Activated T-cell treated with anti-CD3 and anti-CD28 coated beads, Interleukin-2, amount 50 U/mL, for 24 hours (primary cell): ENCODE data around the gene GJA5.

ENCODE experiments used
- DNase-seq: peaks from one replicate; pipeline ENCODE4 v3.0.0-alpha.2; 2020
- H3K27ac Mint-ChIP-seq: 2 replicates; pipeline ENCODE4 v1.8.0; 2020; ENCODE audit warnings: mild to moderate bottlenecking, mixed read lengths
- H3K27me3 Mint-ChIP-seq: 2 replicates; pipeline ENCODE4 v1.8.0; 2020; ENCODE audit warnings: mixed read lengths
- H3K36me3 Mint-ChIP-seq: 2 replicates; pipeline ENCODE4 v1.8.0; 2020; ENCODE audit warnings: low read depth, mixed read lengths
- H3K4me1 Mint-ChIP-seq: 2 replicates; pipeline ENCODE4 v1.8.0; 2020; ENCODE audit warnings: low read depth, mixed read lengths
- H3K4me3 Mint-ChIP-seq: 2 replicates; pipeline ENCODE4 v1.8.0; 2020; ENCODE audit warnings: mild to moderate bottlenecking, moderate library complexity, mixed read lengths
- H3K9me3 Mint-ChIP-seq: 2 replicates; pipeline ENCODE4 v1.8.0; 2020; ENCODE audit warnings: mixed read lengths

GJA5 gene

DNA sequence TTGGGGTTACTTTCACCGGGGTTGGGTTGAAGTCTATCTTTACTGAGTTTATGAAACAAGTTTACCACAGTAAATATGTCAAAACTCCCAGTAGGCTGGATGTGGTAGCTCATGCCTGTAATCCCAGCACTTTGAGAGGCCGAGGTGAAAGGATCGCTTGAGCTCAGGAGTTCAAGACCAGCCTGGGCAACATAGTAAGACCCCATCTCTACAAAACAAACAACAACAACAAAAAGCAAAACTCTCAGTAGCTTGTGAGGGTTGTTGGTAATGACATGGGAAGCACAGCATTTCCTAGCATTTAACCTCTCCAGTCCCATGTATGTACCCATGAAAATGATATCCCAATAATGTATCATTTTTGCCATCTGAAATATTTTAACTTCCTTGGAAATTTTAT, 34.7 kb downstream of the GJA5 start:
- Mint-ChIP-seq H3K27ac (no peak overlapping the region), H3K36me3 (no peaks in the 10 kb centered on the region), H3K4me3 (no peak overlapping the region), H3K27me3 (peaks cover under 1% of the 10 kb centered on the region), H3K9me3 (no peaks in the 10 kb centered on the region), H3K4me1 (peaks cover 4% of the 10 kb centered on the region)
- DNase-seq, result no peak

DNA sequence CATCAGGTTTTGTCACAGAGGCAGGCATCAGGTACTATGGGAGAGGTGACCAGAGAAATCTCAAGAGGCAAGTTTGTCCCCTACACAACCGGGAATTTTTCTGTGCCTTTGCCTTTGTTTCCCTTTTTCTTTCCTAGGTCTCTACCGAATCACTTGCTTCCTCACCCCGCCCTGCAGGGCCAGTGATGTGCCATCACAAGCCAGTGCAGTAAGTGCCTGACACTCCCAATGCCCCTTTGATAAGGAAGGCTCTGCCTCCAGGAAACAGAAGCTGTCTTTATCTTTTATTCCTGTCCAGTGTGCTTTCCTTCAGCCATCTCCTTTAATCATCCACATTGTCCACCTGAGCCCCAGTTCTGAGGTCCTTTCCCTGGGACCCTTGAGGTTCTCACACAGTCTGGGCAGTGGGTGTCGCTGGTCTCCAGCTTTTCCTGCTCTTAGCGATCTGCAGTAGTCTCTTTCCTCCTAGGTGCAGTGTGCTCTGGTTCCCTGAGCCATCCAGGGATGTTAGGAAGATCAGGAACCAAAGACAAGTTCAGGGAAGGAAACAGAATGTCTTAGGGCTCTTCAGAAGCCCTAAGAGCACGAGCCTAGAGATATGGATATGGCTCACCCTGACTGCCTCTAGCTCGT, 36.6 kb downstream of the GJA5 start:
- Mint-ChIP-seq H3K36me3 (no peaks in the 10 kb centered on the region), H3K4me1 (no peaks in the 10 kb centered on the region), H3K27ac (no peak overlapping the region), H3K9me3 (peaks cover 4% of the 10 kb centered on the region), H3K27me3 (no peaks in the 10 kb centered on the region), H3K4me3 (no peak overlapping the region)
- no peak for DNase-seq

DNA sequence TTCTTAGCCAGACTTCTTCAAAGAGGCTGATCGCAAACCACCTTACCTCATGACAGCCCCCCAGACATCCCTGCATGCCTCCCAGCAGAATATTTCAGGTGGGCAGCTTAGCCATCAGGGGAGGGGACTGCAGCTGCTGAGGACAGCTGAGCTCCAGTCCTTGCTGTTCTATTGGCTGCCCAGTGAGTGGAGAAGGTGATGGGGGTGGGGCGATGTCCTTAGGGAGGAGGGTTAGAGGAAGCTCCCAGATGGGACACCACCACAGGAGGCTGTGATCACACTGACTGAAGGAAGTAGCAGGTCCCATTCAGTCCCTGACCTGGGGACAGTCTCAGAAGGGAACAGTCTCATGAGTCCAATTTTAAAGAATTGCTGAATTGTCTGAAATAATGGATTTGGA, 38.3 kb downstream of the GJA5 start:
- DNase-seq, result no peak
- no peak overlapping the region for H3K4me3 Mint-ChIP-seq
- H3K36me3 Mint-ChIP-seq, result no peaks in the 10 kb centered on the region
- H3K27ac Mint-ChIP-seq, result no peak overlapping the region
- H3K4me1 Mint-ChIP-seq, result peaks cover 7% of the 10 kb centered on the region
- peaks cover 5% of the 10 kb centered on the region for H3K9me3 Mint-ChIP-seq
- H3K27me3 Mint-ChIP-seq, result no peaks in the 10 kb centered on the region

GRCh38 chr1:147721716-147722115, 38.7 kb downstream of the GJA5 start:
- H3K27ac Mint-ChIP-seq, result no peak overlapping the region
- peaks cover 5% of the 10 kb centered on the region for H3K9me3 Mint-ChIP-seq
- DNase-seq, result no peak
- H3K4me3 Mint-ChIP-seq, result no peak overlapping the region
- no peaks in the 10 kb centered on the region for H3K27me3 Mint-ChIP-seq
- H3K4me1 Mint-ChIP-seq, result peaks cover 8% of the 10 kb centered on the region
- no peaks in the 10 kb centered on the region for H3K36me3 Mint-ChIP-seq

DNA sequence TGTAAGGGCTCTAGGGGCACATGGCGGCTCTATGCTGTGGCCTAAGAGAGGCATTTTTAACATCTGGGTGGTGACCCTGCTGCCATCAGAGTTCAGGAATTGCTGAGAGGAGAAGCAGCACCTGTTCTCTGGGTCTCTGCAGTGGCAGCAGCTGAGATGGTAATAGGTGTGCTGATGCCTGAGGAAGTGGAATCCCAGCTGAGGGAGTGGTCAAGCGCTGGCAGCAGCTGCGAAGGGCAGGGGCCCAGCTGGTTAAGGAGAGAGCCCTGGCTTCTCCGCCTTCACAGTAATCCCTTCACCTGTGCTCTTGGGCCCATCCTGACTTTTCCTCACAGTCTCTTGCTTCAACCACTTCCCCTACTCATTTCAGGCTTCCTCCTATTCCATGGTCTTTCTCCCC, 39.8 kb downstream of the GJA5 start:
- Mint-ChIP-seq H3K36me3 (no peaks in the 10 kb centered on the region), H3K4me1 (peaks cover 8% of the 10 kb centered on the region), H3K4me3 (no peak overlapping the region), H3K9me3 (peaks cover 5% of the 10 kb centered on the region), H3K27ac (no peak overlapping the region), H3K27me3 (peaks cover 3% of the 10 kb centered on the region)
- DNase-seq, result no peak

DNA sequence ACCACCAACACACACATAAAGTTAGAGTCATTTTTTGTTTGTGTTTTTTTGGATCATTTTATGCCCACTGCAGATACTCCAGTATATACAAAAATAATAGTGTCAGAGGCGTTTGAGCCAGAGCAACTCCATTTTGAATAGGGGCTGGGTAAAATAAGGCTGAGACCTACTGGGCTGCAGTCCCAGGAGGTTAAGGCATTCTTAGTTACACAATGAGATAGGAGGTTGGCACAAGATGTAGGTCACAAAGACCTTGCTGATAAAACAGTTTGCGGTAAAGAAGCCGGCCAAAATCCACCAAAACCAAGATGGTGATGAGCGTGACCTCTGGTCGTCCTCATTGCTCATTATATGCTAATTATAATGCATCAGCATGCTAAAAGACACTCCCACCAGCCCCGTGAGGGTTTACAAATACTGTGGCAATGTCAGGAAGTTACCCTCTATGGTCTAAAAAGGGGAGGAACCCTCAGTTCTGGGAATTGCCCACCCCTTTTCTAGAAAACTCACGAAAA, 40.6 kb downstream of the GJA5 start:
- Mint-ChIP-seq H3K4me1 (peaks cover 8% of the 10 kb centered on the region), H3K36me3 (no peaks in the 10 kb centered on the region), H3K9me3 (peaks cover 5% of the 10 kb centered on the region), H3K27me3 (peaks cover 7% of the 10 kb centered on the region), H3K4me3 (no peak overlapping the region), H3K27ac (no peak overlapping the region)
- no peak for DNase-seq

GRCh38 chr1:147719029-147719698, 41.2 kb downstream of the GJA5 start:
- peaks cover 8% of the 10 kb centered on the region for H3K4me1 Mint-ChIP-seq
- peaks cover 5% of the 10 kb centered on the region for H3K9me3 Mint-ChIP-seq
- no peak overlapping the region for H3K27ac Mint-ChIP-seq
- no peak overlapping the region for H3K4me3 Mint-ChIP-seq
- H3K27me3 Mint-ChIP-seq, result peaks cover 10% of the 10 kb centered on the region
- H3K36me3 Mint-ChIP-seq, result no peaks in the 10 kb centered on the region
- DNase-seq, result no peak

- Mint-ChIP-seq H3K4me1 (peaks cover 8% of the 10 kb centered on the region), H3K27me3 (peaks cover 10% of the 10 kb centered on the region), H3K4me3 (no peak overlapping the region), H3K36me3 (no peaks in the 10 kb centered on the region), H3K27ac (no peak overlapping the region), H3K9me3 (peaks cover 5% of the 10 kb centered on the region)
- no peak for DNase-seq
Measured at GRCh38 chr1:147717706-147718097, 42.7 kb downstream of the GJA5 start.

DNA sequence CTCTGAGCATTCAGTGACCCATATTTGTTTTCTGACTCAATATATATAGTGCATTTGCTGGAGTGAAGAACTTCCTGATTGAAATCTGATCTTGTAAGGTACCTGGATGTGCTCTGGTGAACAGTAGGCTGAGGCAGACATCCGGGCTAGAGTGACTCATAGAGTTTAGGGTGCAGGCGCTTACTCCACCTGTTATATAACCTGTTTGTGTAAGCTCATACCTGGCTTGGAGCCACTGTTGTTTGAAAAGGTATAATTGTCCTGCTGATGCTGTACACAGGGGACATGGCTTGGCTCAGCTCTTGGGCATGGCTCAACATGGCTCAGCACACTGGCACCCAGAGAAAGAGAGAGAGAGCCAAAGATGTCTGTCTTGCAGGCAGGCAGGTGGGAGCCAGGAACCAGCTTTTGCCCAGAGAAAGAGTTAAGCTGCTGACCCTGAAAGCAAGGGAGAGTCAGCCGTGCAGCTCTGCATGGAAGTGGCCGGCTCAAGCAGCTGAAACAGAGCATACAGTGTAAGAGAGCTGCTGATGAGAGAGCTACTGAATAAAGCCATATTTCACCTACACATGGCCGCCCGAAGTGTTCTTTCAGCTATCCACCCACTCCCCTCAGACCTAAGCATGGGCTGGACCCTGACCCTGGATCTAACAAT, 43.2 kb downstream of the GJA5 start:
- Mint-ChIP-seq H3K27me3 (peaks cover 12% of the 10 kb centered on the region), H3K4me1 (peaks cover 8% of the 10 kb centered on the region), H3K36me3 (no peaks in the 10 kb centered on the region), H3K4me3 (no peak overlapping the region), H3K27ac (no peak overlapping the region), H3K9me3 (peaks cover 5% of the 10 kb centered on the region)
- DNase-seq, result no peak

DNA sequence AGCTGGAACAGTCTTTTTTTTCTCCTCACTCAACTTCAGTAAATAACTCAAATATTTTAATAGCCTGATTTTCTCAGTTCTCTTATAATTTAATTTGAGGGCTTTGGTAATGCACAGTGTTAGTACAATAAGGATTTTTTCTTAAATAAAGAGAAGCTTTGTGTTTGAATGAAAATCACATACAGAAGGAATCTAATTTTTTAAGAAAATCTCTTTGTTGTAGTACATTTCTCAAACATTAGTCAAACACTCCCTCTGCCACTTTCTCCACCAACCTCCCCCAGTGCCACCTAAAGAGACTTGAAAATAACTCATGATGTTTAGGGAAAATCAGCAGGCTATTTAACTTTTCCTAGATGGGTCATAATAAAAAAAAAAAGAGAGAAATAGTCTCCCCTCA, 47.8 kb downstream of the GJA5 start:
- Mint-ChIP-seq H3K36me3 (no peaks in the 10 kb centered on the region), H3K4me1 (peaks cover 3% of the 10 kb centered on the region), H3K27ac (no peak overlapping the region), H3K4me3 (no peak overlapping the region), H3K9me3 (no peaks in the 10 kb centered on the region), H3K27me3 (peaks cover 26% of the 10 kb centered on the region)
- DNase-seq, result no peak
